Esophagus squamous epithelium (tissue), 5 donors: Measurements from ENCODE around the gene CTNNA1. TPM values are rescaled to one million over a fixed set of nuclear protein-coding genes. Genes with fewer than 3 reads are reported as not detected.

Source experiments
- DNase-seq: peaks from one replicate; lab custom pipeline; 2025; lab: John Stamatoyannopoulos, UW
- H3K27ac ChIP-seq, 4 donors: fragments of 200-600 bp; sonication (generic); one replicate each; pipeline ENCODE4 v1.5.1; 2016 to 2019; ENCODE audit warnings: mild to moderate bottlenecking in 1 of 4
- H3K27me3 ChIP-seq, 4 donors: fragments of 200-600 bp; sonication (generic); 1 replicate in 3 of 4; 2 replicates in 1 of 4; pipeline versions ENCODE4 v1.5.1 to v1.6.0; 2017 to 2021; ENCODE audit warnings: antibody characterized with exemption in 1 of 4
- H3K36me3 ChIP-seq, 3 donors: fragments of 200-600 bp; sonication (generic); one replicate each; pipeline ENCODE4 v1.5.1; 2016 to 2019
- H3K4me1 ChIP-seq, 3 donors: fragments of 200-600 bp; sonication (generic); one replicate each; pipeline ENCODE4 v1.5.1; 2017 to 2019
- H3K4me3 ChIP-seq, 4 donors: fragments of 200-600 bp; sonication (generic); 1 replicate in 3 of 4; 2 replicates in 1 of 4; pipeline ENCODE4 v1.5.1; 2016 to 2019; ENCODE audit warnings: mild to moderate bottlenecking in 2 of 4, moderate library complexity in 1 of 4
- H3K9me3 ChIP-seq, 3 donors: fragments of 200-600 bp; sonication (generic); one replicate each; pipeline ENCODE4 v1.5.1; 2016 to 2019
- CTCF ChIP-seq, 6 experiments: fragments of 450-650 bp in 4 of 6; fragments of 200-600 bp in 2 of 6; sonication (generic) in 2 of 6; IDR thresholded peaks; one replicate each; pipeline ENCODE4 v1.5.1; 2016 to 2019; ENCODE audit warnings: antibody characterized with exemption in 6 of 6, mild to moderate bottlenecking in 4 of 6, moderate library complexity in 4 of 6
- POLR2A ChIP-seq, 4 donors: fragments of 450-650 bp; IDR thresholded peaks; one replicate each; pipeline ENCODE4 v1.6.1; 2017; ENCODE audit warnings: antibody characterized with exemption in 4 of 4, mild to moderate bottlenecking in 4 of 4, moderate library complexity in 3 of 4
- WGBS, 2 donors: methylation state at CpG; one replicate each; pipeline ENCODE4 v1.1.5; 2018; 5-methylcytosine and 5-hydroxymethylcytosine counted together
- intact Hi-C: fragments of 100-400 bp; cut with DNase I; formaldehyde crosslinking; loops from one replicate; pipeline ENCODE4 v1.15.0; 2022
- total RNA-seq, 4 donors: library from RNA; depleted of rRNA; stranded (reverse); fragments of >200 nt; gene quantifications; one replicate each; pipeline ENCODE4 v1.1.0, GENCODE V29; 2016
- donor health status: DM: yes; HTN: yes; CAD: no.

The CTNNA1 gene
- total RNA-seq, 4 donors from 2014 or later, result 293 to 393 (median 348) TPM

GRCh38 chr5:138820695-138821094 lies 67.5 kb downstream of the CTNNA1 start:
- Histone ChIP-seq H3K27ac (no peak overlapping the region), H3K36me3 (peaks cover 0 to 78% (median 0%) of the 10 kb centered on the region in 3 donors), H3K9me3 (no peaks in the 10 kb centered on the region), H3K27me3 (no peaks in the 10 kb centered on the region), H3K4me1 (peaks cover 0 to 33% (median 0%) of the 10 kb centered on the region in 3 donors), H3K4me3 (no peak overlapping the region)
- TF ChIP-seq POLR2A (IDR thresholded peaks at IDR 0.05) (no peak), CTCF (IDR thresholded peaks at IDR 0.05) (no peak)
- WGBS, 2 donors, result 85 to 94% methylated on average over 3 of the region's 3 CpGs
- intact Hi-C loops, result loop anchor here (10.0 kb wide), 1 partner anchor 314 kb away; no protein-coding TSS in a partner anchor
- DNase-seq, result no peak

GRCh38 chr5:138824516-138824915 lies 71.3 kb downstream of the CTNNA1 start:
- DNase-seq, result no peak
- Histone ChIP-seq H3K27ac (no peak overlapping the region), H3K36me3 (peaks cover 0 to 80% (median 15%) of the 10 kb centered on the region in 3 donors), H3K27me3 (no peaks in the 10 kb centered on the region), H3K9me3 (no peaks in the 10 kb centered on the region), H3K4me3 (no peak overlapping the region), H3K4me1 (peaks cover 0 to 28% (median 0%) of the 10 kb centered on the region in 3 donors)
- intact Hi-C loops, result loop anchor here (10.0 kb wide), 1 partner anchor 310 kb away; no protein-coding TSS in a partner anchor
- WGBS, 2 donors, result 70 to 88% methylated on average over 5 to 7 of the region's 7 CpGs
- no peak for TF ChIP-seq POLR2A (IDR thresholded peaks at IDR 0.05)
- TF ChIP-seq CTCF (IDR thresholded peaks at IDR 0.05), result no peak

- no peak for DNase-seq
- H3K27me3 ChIP-seq, result no peaks in the 10 kb centered on the region
- 52 to 57% methylated on average over 5 of the region's 5 CpGs for WGBS, 2 donors
- H3K4me3 ChIP-seq, result no peak overlapping the region
- no peak overlapping the region for H3K27ac ChIP-seq
- intact Hi-C loops, result loop anchor here (10.0 kb wide), 1 partner anchor 310 kb away; no protein-coding TSS in a partner anchor
- peaks cover 0 to 23% (median 0%) of the 10 kb centered on the region in 3 donors for H3K4me1 ChIP-seq
- H3K36me3 ChIP-seq, result peaks cover 0 to 80% (median 15%) of the 10 kb centered on the region in 3 donors
- TF ChIP-seq POLR2A (IDR thresholded peaks at IDR 0.05) (no peak), CTCF (IDR thresholded peaks at IDR 0.05) (peak in 4 of 6 experiments; percentile 30 to 64 (median 41))
- H3K9me3 ChIP-seq, result no peaks in the 10 kb centered on the region
Observed at GRCh38 chr5:138824924-138825863, 72.0 kb downstream of the CTNNA1 start.

GRCh38 chr5:138828556-138828955 lies 75.3 kb downstream of the CTNNA1 start:
- Histone ChIP-seq H3K36me3 (peaks cover 0 to 79% (median 15%) of the 10 kb centered on the region in 3 donors), H3K27ac (no peak overlapping the region), H3K4me1 (peaks cover 0 to 19% (median 0%) of the 10 kb centered on the region in 3 donors), H3K4me3 (no peak overlapping the region), H3K9me3 (no peaks in the 10 kb centered on the region), H3K27me3 (no peaks in the 10 kb centered on the region)
- DNase-seq, result no peak
- 72% methylated on average over 2 to 4 of the region's 4 CpGs for WGBS, 2 donors
- TF ChIP-seq POLR2A (IDR thresholded peaks at IDR 0.05) (no peak), CTCF (IDR thresholded peaks at IDR 0.05) (no peak)
- intact Hi-C loops, result loop anchor here (10.0 kb wide), 1 partner anchor 306 kb away; no protein-coding TSS in a partner anchor

- DNase-seq, result no peak
- Histone ChIP-seq H3K4me3 (no peak overlapping the region), H3K9me3 (no peaks in the 10 kb centered on the region), H3K27ac (no peak overlapping the region), H3K36me3 (peaks cover 0 to 74% (median 15%) of the 10 kb centered on the region in 3 donors), H3K4me1 (peaks cover 0 to 24% (median 0%) of the 10 kb centered on the region in 3 donors), H3K27me3 (no peaks in the 10 kb centered on the region)
- intact Hi-C loops, result loop anchor here (10.0 kb wide), 1 partner anchor 305 kb away; no protein-coding TSS in a partner anchor
- 94 to 97% methylated on average over 3 of the region's 3 CpGs for WGBS, 2 donors
- TF ChIP-seq CTCF (IDR thresholded peaks at IDR 0.05) (no peak), POLR2A (IDR thresholded peaks at IDR 0.05) (no peak)
Observed at GRCh38 chr5:138829341-138829740, 76.1 kb downstream of the CTNNA1 start.
